HG03342 (cell line): Measurements from ENCODE around the gene PPP3CB.

ENCODE experiments used
- ATAC-seq: cut with Tn5 transposase; IDR thresholded peaks from one replicate; pipeline ENCODE4 v1.9.1; 2021; ENCODE audit warnings: mild to moderate bottlenecking, moderate library complexity; ENCODE audit not compliant: unreplicated experiment

Gene PPP3CB

GRCh38 chr10:73495884-73496674, at the start of gene PPP3CB:
PPP3CB (minus strand) TSS chr10:73496024; CDS start chr10:73495889, 135 bp downstream.
- peak; percentile 50 for ATAC-seq

- ATAC-seq = no peak
Measured at GRCh38 chr10:73545357-73545756, 49.5 kb upstream of the PPP3CB start.

- ATAC-seq = no peak
Measured at GRCh38 chr10:73537709-73538108, 41.9 kb upstream of the PPP3CB start.

GRCh38 chr10:73537288-73537687, 41.5 kb upstream of the PPP3CB start:
- ATAC-seq = no peak

GRCh38 chr10:73534857-73535256, 39.0 kb upstream of the PPP3CB start:
- ATAC-seq = no peak

- ATAC-seq = no peak
Measured at GRCh38 chr10:73529089-73529832, 33.4 kb upstream of the PPP3CB start.

GRCh38 chr10:73522263-73522662, 26.4 kb upstream of the PPP3CB start:
- no peak for ATAC-seq

GRCh38 chr10:73519336-73519735, 23.5 kb upstream of the PPP3CB start:
- ATAC-seq = no peak

GRCh38 chr10:73517166-73517888, 21.5 kb upstream of the PPP3CB start:
- ATAC-seq = no peak

- ATAC-seq = no peak
Measured at GRCh38 chr10:73512207-73512743, 16.5 kb upstream of the PPP3CB start.

GRCh38 chr10:73509695-73510094, 13.9 kb upstream of the PPP3CB start:
- no peak for ATAC-seq

GRCh38 chr10:73506491-73506890, 10.7 kb upstream of the PPP3CB start:
- no peak for ATAC-seq

- ATAC-seq = no peak
Measured at GRCh38 chr10:73506074-73506473, 10.2 kb upstream of the PPP3CB start.

GRCh38 chr10:73503037-73503436, 7.2 kb upstream of the PPP3CB start:
- ATAC-seq = no peak

GRCh38 chr10:73501651-73502050, 5.8 kb upstream of the PPP3CB start:
- no peak for ATAC-seq

GRCh38 chr10:73497623-73498022, 1.8 kb upstream of the PPP3CB start:
- ATAC-seq = no peak

- peak; percentile 90 for ATAC-seq
Measured at GRCh38 chr10:73495226-73495883, 469 bp downstream of the PPP3CB start.

- no peak for ATAC-seq
Measured at GRCh38 chr10:73494877-73495225, 973 bp downstream of the PPP3CB start.

GRCh38 chr10:73494213-73494612, 1.6 kb downstream of the PPP3CB start:
- no peak for ATAC-seq

- no peak for ATAC-seq
Measured at GRCh38 chr10:73493781-73494180, 2.0 kb downstream of the PPP3CB start.

GRCh38 chr10:73486601-73487000, 9.2 kb downstream of the PPP3CB start:
- ATAC-seq = no peak
